PC-9 (cell line): ENCODE measurements around the gene TCAIM. TPM values are rescaled to one million over a fixed set of nuclear protein-coding genes. Genes with fewer than 3 reads are reported as not detected.

Source experiments
- BruUV-seq: library from RNA; stranded (reverse); fragments of 400-500 nt; replicated peaks from 2 replicates; lab custom pipeline; 2021; lab: Mats Ljungman, UMichigan
- CTCF ChIA-PET: fragments of 300-600 bp; sonication (Branson Sonifier 250); formaldehyde crosslinking; loops from one replicate; lab custom pipeline; 2022; ENCODE audit warnings: antibody characterized with exemption; lab: Charles Lee
- POLR2A ChIA-PET: fragments of 300-600 bp; sonication (Branson Sonifier 250); formaldehyde crosslinking; loops from one replicate; lab custom pipeline; 2022; ENCODE audit warnings: antibody characterized with exemption; ENCODE audit not compliant: unreplicated experiment; lab: Charles Lee
- DNase-seq, 2 experiments: peaks; one replicate each; pipeline versions ENCODE4 v3.0.0 to v3.0.0-alpha.2; 2015 to 2022; ENCODE audit warnings: mixed read lengths in 1 of 2
- H2AFZ ChIP-seq: fragments of 200-600 bp; sonication (generic); 2 replicates; pipeline ENCODE4 v1.8.1; 2017; ENCODE audit warnings: antibody characterized with exemption
- H3F3A ChIP-seq: fragments of 200-600 bp; sonication (generic); 2 replicates; pipeline ENCODE4 v1.8.1; 2017; ENCODE audit warnings: antibody characterized with exemption, mild to moderate bottlenecking, low read depth; ENCODE audit not compliant: insufficient read depth
- H3K27ac ChIP-seq: fragments of 200-600 bp; sonication (generic); 2 replicates; pipeline ENCODE4 v1.6.1; 2016; ENCODE audit warnings: mixed run types
- H3K27me3 ChIP-seq: fragments of 200-600 bp; sonication (generic); 2 replicates; pipeline ENCODE4 v1.6.1; 2016; ENCODE audit warnings: low read depth, mixed run types; ENCODE audit not compliant: insufficient read depth
- H3K36me3 ChIP-seq: fragments of 200-600 bp; sonication (generic); 2 replicates; pipeline ENCODE4 v1.6.1; 2016; ENCODE audit warnings: low read depth, mixed run types
- H3K4me1 ChIP-seq: fragments of 200-600 bp; sonication (generic); replicated peaks from 2 replicates; pipeline ENCODE4 v1.6.1; 2016; ENCODE audit warnings: mixed run types; ENCODE audit not compliant: insufficient read depth
- H3K4me2 ChIP-seq: fragments of 200-600 bp; sonication (generic); 2 replicates; pipeline ENCODE4 v1.6.1; 2017; ENCODE audit warnings: mixed run types
- H3K4me3 ChIP-seq: fragments of 200-600 bp; sonication (generic); 2 replicates; pipeline ENCODE4 v1.6.1; 2016; ENCODE audit warnings: mixed run types
- H3K79me2 ChIP-seq: fragments of 200-600 bp; sonication (generic); 2 replicates; pipeline ENCODE4 v1.6.1; 2017; ENCODE audit warnings: low read depth, mixed run types
- H3K9me2 ChIP-seq: fragments of 200-600 bp; sonication (generic); 2 replicates; pipeline ENCODE4 v1.8.1; 2017; ENCODE audit warnings: mild to moderate bottlenecking; ENCODE audit not compliant: insufficient read depth
- H3K9me3 ChIP-seq: fragments of 200-600 bp; sonication (generic); 2 replicates; pipeline ENCODE4 v1.8.1; 2016; ENCODE audit warnings: low read depth; ENCODE audit not compliant: insufficient read depth
- H4K20me1 ChIP-seq: fragments of 200-600 bp; sonication (generic); 2 replicates; pipeline ENCODE4 v1.8.1; 2017; ENCODE audit not compliant: insufficient read depth
- EZH2 ChIP-seq: fragments of 200-600 bp; sonication (generic); IDR thresholded peaks from 2 replicates; pipeline ENCODE4 v1.8.0; 2017; ENCODE audit warnings: antibody characterized with exemption, low read depth
- intact Hi-C: fragments of 100-400 bp; cut with micrococcal nuclease; formaldehyde crosslinking; loops from one replicate; pipeline ENCODE4 v1.10.0; 2022; ENCODE audit not compliant: unreplicated experiment
- total RNA-seq: library from RNA; stranded (reverse); gene quantifications from 2 replicates; pipeline ENCODE4 v1.2.3, GENCODE V29; 2021
- TF ChIP-seq, protein P1 (sequence below): fragments of 200-600 bp; sonication (generic); conservative IDR thresholded peaks from 2 replicates; pipeline ENCODE4 v1.6.1; 2017; ENCODE audit warnings: mixed run types, antibody characterized with exemption, mild to moderate bottlenecking, moderate library complexity

The TCAIM gene
- total RNA-seq, 1 experiment from 2014 or later: 28.3 TPM

DNA sequence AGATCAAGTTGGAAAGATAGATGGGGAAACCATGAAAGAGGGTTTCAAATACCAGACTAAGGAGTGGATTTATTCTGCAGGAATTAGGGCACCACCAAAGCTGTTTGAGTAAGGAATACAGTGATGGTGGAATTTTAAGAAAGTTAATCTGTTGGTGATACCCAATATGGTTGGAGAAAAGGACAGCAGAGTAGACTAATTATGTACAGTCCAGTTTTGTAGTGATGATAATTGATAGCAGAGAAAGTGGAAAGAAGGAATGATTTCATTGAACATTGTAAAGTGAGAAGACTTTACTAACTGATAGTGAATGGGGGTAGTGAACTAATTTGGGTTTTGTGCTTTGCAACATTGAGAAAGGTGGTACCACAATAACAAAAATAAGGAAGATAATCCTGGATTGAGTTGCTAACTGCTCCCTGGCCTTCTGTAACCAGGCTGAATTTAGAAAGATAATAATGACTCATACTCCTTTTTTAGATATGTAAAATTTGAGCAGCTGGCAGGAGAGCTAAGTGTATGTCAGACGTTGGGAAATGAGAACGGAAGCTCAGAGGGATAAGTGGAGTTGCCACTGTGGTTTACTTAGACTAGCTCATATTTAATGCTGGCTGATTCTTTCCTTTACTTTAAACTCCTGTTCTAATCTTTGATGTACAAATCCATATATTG, 16.9 kb downstream of the TCAIM start:
- DNase-seq: no peak
- TF ChIP-seq, protein P1, sequence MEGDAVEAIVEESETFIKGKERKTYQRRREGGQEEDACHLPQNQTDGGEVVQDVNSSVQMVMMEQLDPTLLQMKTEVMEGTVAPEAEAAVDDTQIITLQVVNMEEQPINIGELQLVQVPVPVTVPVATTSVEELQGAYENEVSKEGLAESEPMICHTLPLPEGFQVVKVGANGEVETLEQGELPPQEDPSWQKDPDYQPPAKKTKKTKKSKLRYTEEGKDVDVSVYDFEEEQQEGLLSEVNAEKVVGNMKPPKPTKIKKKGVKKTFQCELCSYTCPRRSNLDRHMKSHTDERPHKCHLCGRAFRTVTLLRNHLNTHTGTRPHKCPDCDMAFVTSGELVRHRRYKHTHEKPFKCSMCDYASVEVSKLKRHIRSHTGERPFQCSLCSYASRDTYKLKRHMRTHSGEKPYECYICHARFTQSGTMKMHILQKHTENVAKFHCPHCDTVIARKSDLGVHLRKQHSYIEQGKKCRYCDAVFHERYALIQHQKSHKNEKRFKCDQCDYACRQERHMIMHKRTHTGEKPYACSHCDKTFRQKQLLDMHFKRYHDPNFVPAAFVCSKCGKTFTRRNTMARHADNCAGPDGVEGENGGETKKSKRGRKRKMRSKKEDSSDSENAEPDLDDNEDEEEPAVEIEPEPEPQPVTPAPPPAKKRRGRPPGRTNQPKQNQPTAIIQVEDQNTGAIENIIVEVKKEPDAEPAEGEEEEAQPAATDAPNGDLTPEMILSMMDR: no peak
- intact Hi-C loops: no loop called here
- no peaks in the 10 kb centered on the region for H3K4me1 ChIP-seq
- no peaks in the 10 kb centered on the region for H3K27me3 ChIP-seq
- H3K36me3 ChIP-seq: no peaks in the 10 kb centered on the region
- H3K79me2 ChIP-seq: no peaks in the 10 kb centered on the region
- H3K27ac ChIP-seq: no peak overlapping the region
- no peak overlapping the region for H3K4me2 ChIP-seq
- no peaks in the 10 kb centered on the region for H3F3A ChIP-seq
- no peaks in the 10 kb centered on the region for H3K9me3 ChIP-seq
- H4K20me1 ChIP-seq: no peaks in the 10 kb centered on the region
- ChIA-PET POLR2A (no interaction called here), CTCF (no interaction called here)
- no peak overlapping the region for H2AFZ ChIP-seq
- BruUV-seq: no TSS peak
- no peaks in the 10 kb centered on the region for H3K9me2 ChIP-seq
- no peak overlapping the region for H3K4me3 ChIP-seq

- Histone ChIP-seq H3K27ac (no peak overlapping the region), H4K20me1 (no peaks in the 10 kb centered on the region), H3K4me2 (no peak overlapping the region), H3F3A (no peaks in the 10 kb centered on the region), H3K9me2 (no peaks in the 10 kb centered on the region), H2AFZ (no peak overlapping the region), H3K27me3 (no peaks in the 10 kb centered on the region), H3K36me3 (no peaks in the 10 kb centered on the region), H3K9me3 (no peaks in the 10 kb centered on the region), H3K4me3 (no peak overlapping the region), H3K79me2 (no peaks in the 10 kb centered on the region), H3K4me1 (no peaks in the 10 kb centered on the region)
- peak in 1 of 2 experiments; percentile 40 for DNase-seq
- BruUV-seq: no TSS peak
- ChIA-PET CTCF (no interaction called here), POLR2A (no interaction called here)
- TF ChIP-seq, protein P1: no peak
- TF ChIP-seq EZH2: no peak
- intact Hi-C loops: no loop called here
These were observed 20.7 kb downstream of the TCAIM start for GRCh38 chr3:44359146-44359751.

DNA sequence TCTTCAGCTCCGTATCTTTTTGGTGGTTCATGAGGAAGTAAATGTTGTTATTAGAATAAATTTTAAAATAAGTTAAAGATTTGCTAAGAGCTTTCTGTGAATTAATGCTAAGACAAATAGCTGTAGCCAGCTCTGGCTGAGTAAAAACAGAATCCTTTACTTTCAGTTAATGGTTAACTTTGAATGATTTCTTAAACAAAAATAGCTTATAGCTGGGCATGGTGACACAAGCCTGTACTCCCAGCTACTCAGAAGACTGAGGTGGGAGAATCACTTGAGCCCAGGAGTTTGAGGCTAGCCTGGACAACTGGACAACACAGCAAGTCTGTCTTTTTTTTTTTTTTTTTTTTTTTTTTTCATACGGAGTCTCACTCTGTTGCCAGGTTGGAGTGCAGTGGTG, 25.0 kb downstream of the TCAIM start:
- Histone ChIP-seq H3K27ac (no peak overlapping the region), H4K20me1 (no peaks in the 10 kb centered on the region), H2AFZ (no peak overlapping the region), H3K27me3 (no peaks in the 10 kb centered on the region), H3K9me3 (no peaks in the 10 kb centered on the region), H3K9me2 (no peaks in the 10 kb centered on the region), H3K4me1 (no peaks in the 10 kb centered on the region), H3K4me3 (no peak overlapping the region), H3K4me2 (no peak overlapping the region), H3K79me2 (no peaks in the 10 kb centered on the region), H3F3A (no peaks in the 10 kb centered on the region), H3K36me3 (no peaks in the 10 kb centered on the region)
- BruUV-seq: no TSS peak
- DNase-seq: no peak
- intact Hi-C loops: no loop called here
- POLR2A ChIA-PET: interaction anchor here (0.7 kb wide), 1 partner anchor 94 kb away, joined by 20 read pairs; no protein-coding TSS in a partner anchor
- CTCF ChIA-PET: no interaction called here
- no peak for TF ChIP-seq EZH2
- TF ChIP-seq, protein P1: no peak
